HUES48 (cell line): Measurements from ENCODE around the gene RPS18.
"Not testable (repeated sequence)": the region's sequence is repeated elsewhere in the genome, so short reads cannot be mapped to it uniquely, and the experiment has no call there.

Source experiments
- H3K27ac ChIP-seq: one replicate; pipeline ENCODE4 v1.7.0; 2013; ENCODE audit warnings: low read depth, low read length, inconsistent platforms
- H3K27me3 ChIP-seq: 2 replicates; pipeline ENCODE4 v1.6.1; 2013; ENCODE audit warnings: mild to moderate bottlenecking, low read length; ENCODE audit not compliant: control insufficient read depth, insufficient read depth
- H3K36me3 ChIP-seq: 2 replicates; pipeline ENCODE4 v1.6.1; 2013; ENCODE audit warnings: low read length; ENCODE audit not compliant: control insufficient read depth, insufficient read depth
- H3K4me1 ChIP-seq: 2 replicates; pipeline ENCODE4 v1.6.1; 2013; ENCODE audit warnings: mild to moderate bottlenecking, low read length; ENCODE audit not compliant: control insufficient read depth, insufficient read depth
- H3K4me3 ChIP-seq: 2 replicates; pipeline ENCODE4 v1.5.1; 2013; ENCODE audit warnings: mild to moderate bottlenecking, low read depth, low read length
- H3K9ac ChIP-seq: 2 replicates; pipeline ENCODE4 v1.6.1; 2013; ENCODE audit warnings: mild to moderate bottlenecking, low read depth, low read length, moderate library complexity
- H3K9me3 ChIP-seq: 2 replicates; pipeline ENCODE4 v1.6.1; 2013; ENCODE audit warnings: low read length; ENCODE audit not compliant: control insufficient read depth, insufficient read depth

RPS18 gene

GRCh38 chr6:33271468-33272274, at the start of gene RPS18, which contains the start of gene VPS52:
Gene RPS18, plus strand, starts transcription at chr6:33272075. Its CDS starts 45 bp downstream, at chr6:33272120.
Gene VPS52, minus strand, starts transcription at chr6:33271876. Its CDS starts 201 bp downstream, at chr6:33271675.
- peak within 1 kb of the TSS; percentile 97 for H3K9ac ChIP-seq
- no peaks in the 10 kb centered on the region for H3K9me3 ChIP-seq
- peaks cover 72% of the 10 kb centered on the region for H3K36me3 ChIP-seq
- H3K27ac ChIP-seq = peak within 1 kb of the TSS; percentile 98
- H3K4me1 ChIP-seq = peaks cover 19% of the 10 kb centered on the region
- H3K27me3 ChIP-seq = no peaks in the 10 kb centered on the region
- H3K4me3 ChIP-seq = peak within 1 kb of the TSS; percentile 99

- H3K27me3 ChIP-seq, H3K9ac ChIP-seq, H3K9me3 ChIP-seq, H3K36me3 ChIP-seq: not testable (repeated sequence)
- peak overlapping the region; percentile 78 for H3K27ac ChIP-seq
- peak overlapping the region; percentile 40 for H3K4me3 ChIP-seq
- H3K4me1 ChIP-seq = peaks cover 11% of the 10 kb centered on the region
Observed at GRCh38 chr6:33226503-33227120, 45.3 kb upstream of the RPS18 start.

GRCh38 chr6:33235221-33235634, 36.6 kb upstream of the RPS18 start:
- H3K4me3 ChIP-seq = no peak overlapping the region
- no peak overlapping the region for H3K9ac ChIP-seq
- no peak overlapping the region for H3K27ac ChIP-seq
- H3K27me3 ChIP-seq = peaks cover 7% of the 10 kb centered on the region; the same call in 1 of the 2 replicates
- H3K9me3 ChIP-seq = no peaks in the 10 kb centered on the region
- no peaks in the 10 kb centered on the region for H3K36me3 ChIP-seq
- peaks cover 8% of the 10 kb centered on the region; the same call in 1 of the 2 replicates for H3K4me1 ChIP-seq

- Histone ChIP-seq H3K36me3 (no peaks in the 10 kb centered on the region), H3K27me3 (peaks cover 7% of the 10 kb centered on the region; the same call in 1 of the 2 replicates), H3K4me1 (peaks cover 8% of the 10 kb centered on the region; the same call in 1 of the 2 replicates), H3K27ac (no peak overlapping the region), H3K9me3 (no peaks in the 10 kb centered on the region), H3K9ac (no peak overlapping the region), H3K4me3 (no peak overlapping the region)
Observed at GRCh38 chr6:33236328-33236727, 35.5 kb upstream of the RPS18 start.

GRCh38 chr6:33236852-33237251, 35.0 kb upstream of the RPS18 start:
- Histone ChIP-seq H3K9me3 (no peaks in the 10 kb centered on the region), H3K27me3 (peaks cover 7% of the 10 kb centered on the region; the same call in 1 of the 2 replicates), H3K9ac (no peak overlapping the region), H3K27ac (no peak overlapping the region), H3K4me1 (peaks cover 8% of the 10 kb centered on the region; the same call in 1 of the 2 replicates), H3K4me3 (no peak overlapping the region), H3K36me3 (no peaks in the 10 kb centered on the region)

- Histone ChIP-seq H3K27ac (no peak overlapping the region), H3K4me3 (no peak overlapping the region), H3K27me3 (peaks cover 7% of the 10 kb centered on the region; the same call in 1 of the 2 replicates), H3K9me3 (no peaks in the 10 kb centered on the region), H3K9ac (no peak overlapping the region), H3K4me1 (peaks cover 8% of the 10 kb centered on the region; the same call in 1 of the 2 replicates), H3K36me3 (no peaks in the 10 kb centered on the region)
Observed at GRCh38 chr6:33237741-33238140, 34.1 kb upstream of the RPS18 start.

- no peak overlapping the region for H3K9ac ChIP-seq
- H3K4me1 ChIP-seq = no peaks in the 10 kb centered on the region
Observed at GRCh38 chr6:33241968-33242367, 29.9 kb upstream of the RPS18 start.

GRCh38 chr6:33243476-33243875, 28.4 kb upstream of the RPS18 start:
- Histone ChIP-seq H3K4me3 (no peak overlapping the region), H3K9me3 (no peaks in the 10 kb centered on the region), H3K27ac (no peak overlapping the region), H3K27me3 (peaks cover 34% of the 10 kb centered on the region), H3K36me3 (no peaks in the 10 kb centered on the region), H3K9ac (no peak overlapping the region), H3K4me1 (peaks cover 1% of the 10 kb centered on the region)

More at GRCh38 chr6:33241968-33242367, 29.9 kb upstream of the RPS18 start:
- Histone ChIP-seq H3K27me3 (peaks cover 25% of the 10 kb centered on the region), H3K4me3 (no peak overlapping the region), H3K9me3 (no peaks in the 10 kb centered on the region), H3K27ac (no peak overlapping the region), H3K36me3 (no peaks in the 10 kb centered on the region)

- Histone ChIP-seq H3K9ac (no peak overlapping the region), H3K27ac (peak overlapping the region; percentile 36), H3K4me3 (peak overlapping the region; percentile 69), H3K36me3 (peaks cover 6% of the 10 kb centered on the region), H3K9me3 (no peaks in the 10 kb centered on the region), H3K4me1 (peaks cover 5% of the 10 kb centered on the region), H3K27me3 (peaks cover 33% of the 10 kb centered on the region)
Observed at GRCh38 chr6:33247977-33248642, 23.8 kb upstream of the RPS18 start.

GRCh38 chr6:33248643-33248931, 23.3 kb upstream of the RPS18 start:
- H3K27me3 ChIP-seq = peaks cover 29% of the 10 kb centered on the region
- no peaks in the 10 kb centered on the region for H3K9me3 ChIP-seq
- H3K36me3 ChIP-seq = peaks cover 8% of the 10 kb centered on the region
- H3K4me3 ChIP-seq = peak overlapping the region; percentile 69
- no peak overlapping the region for H3K9ac ChIP-seq
- peak overlapping the region; percentile 36 for H3K27ac ChIP-seq
- H3K4me1 ChIP-seq = peaks cover 5% of the 10 kb centered on the region
